K562 (cell line): ENCODE results near the gene SNX25. TPM values are rescaled to one million over a fixed set of nuclear protein-coding genes. Genes with fewer than 3 reads are reported as not detected.

Experiments used
- ATAC-seq: fragments of 200-7000 bp; cut with Tn5 transposase; 3 replicates; pipeline ENCODE4 v1.9.1; 2020; ENCODE audit warnings: moderate library complexity
- BruUV-seq: library from RNA; stranded (reverse); fragments of 400-500 nt; replicated peaks from 2 replicates; lab custom pipeline; 2021; lab: Mats Ljungman, UMichigan
- CTCF ChIA-PET: fragments of 300-600 bp; formaldehyde crosslinking; extraction: SDS; loops from one replicate; lab custom pipeline; 2021; ENCODE audit warnings: low intra/inter-chr PET ratio; lab: Yijun Ruan, JAX
- POLR2A ChIA-PET: fragments of 300-600, 350-650 bp; sonication (Branson Sonifier 250); formaldehyde crosslinking; extraction: SDS; loops from one replicate; lab custom pipeline; 2021; ENCODE audit warnings: antibody characterized with exemption, inconsistent platforms; lab: Yijun Ruan, JAX
- DNase-seq, 4 experiments: peaks; one replicate each; pipeline versions ENCODE4 v3.0.0 to v3.0.0-alpha.2; 2011 to 2018; ENCODE audit warnings: low spot score in 3 of 4, mixed read lengths in 3 of 4; ENCODE audit errors: extremely low read depth in 1 of 4
- FAIRE-seq: peaks from 2 replicates; lab custom pipeline; 2011; peaks lifted over from hg19 to GRCh38; lab: Jason Lieb, UNC
- H2AFZ ChIP-seq: 2 replicates; pipeline ENCODE4 v1.6.0; 2011; ENCODE audit warnings: low read depth, low read length, control low read depth, inconsistent platforms
- H3K27ac ChIP-seq: fragments of 200-600 bp; 3 replicates; pipeline ENCODE4 v1.8.0; 2011; ENCODE audit warnings: low read depth, mild to moderate bottlenecking, control low read depth, inconsistent platforms, low read length, moderate library complexity, mixed read lengths; ENCODE audit errors: extremely low read depth
- H3K27me3 ChIP-seq, 2 experiments: fragments of 300-600 bp in 1 of 2; 2 replicates in 1 of 2; 3 replicates in 1 of 2; pipeline versions ENCODE4 v1.6.0 to v1.8.0; 2011; ENCODE audit warnings: inconsistent platforms in 2 of 2, low read length in 2 of 2, mild to moderate bottlenecking in 1 of 2, mixed read lengths in 1 of 2, moderate library complexity in 1 of 2; ENCODE audit not compliant: control insufficient read depth in 2 of 2, insufficient read depth in 2 of 2
- H3K36me3 ChIP-seq: fragments of 300-600 bp; 3 replicates; pipeline ENCODE4 v1.8.0; 2011; ENCODE audit warnings: mild to moderate bottlenecking, low read length, inconsistent platforms; ENCODE audit not compliant: control insufficient read depth, insufficient read depth
- H3K4me1 ChIP-seq, 2 experiments: fragments of 200-600 bp in 1 of 2; replicated peaks in 1 of 2; 2 replicates in 1 of 2; 3 replicates in 1 of 2; pipeline versions ENCODE4 v1.5.1 to v1.8.0; 2011; ENCODE audit warnings: inconsistent platforms in 2 of 2, low read length in 2 of 2, mild to moderate bottlenecking in 1 of 2, mixed read lengths in 1 of 2, moderate library complexity in 1 of 2; ENCODE audit not compliant: control insufficient read depth in 2 of 2, insufficient read depth in 2 of 2
- H3K4me2 ChIP-seq: 2 replicates; pipeline ENCODE4 v1.6.1; 2011; ENCODE audit warnings: low read length, control low read depth, inconsistent platforms, mixed read lengths; ENCODE audit not compliant: insufficient read depth
- H3K4me3 ChIP-seq: fragments of 200-600 bp; sonication (generic), shearing (Covaris generic); 2 replicates; pipeline ENCODE4 v1.5.1; 2016; ENCODE audit warnings: control low read depth, inconsistent platforms
- H3K79me2 ChIP-seq: fragments of 200-600 bp; 3 replicates; pipeline ENCODE4 v1.8.0; 2011; ENCODE audit warnings: low read length, inconsistent platforms; ENCODE audit not compliant: control insufficient read depth, insufficient read depth
- H3K9ac ChIP-seq, 2 experiments: 2 replicates each; pipeline versions ENCODE4 v1.6.0 to v1.6.1; 2011; ENCODE audit warnings: low read depth in 2 of 2, low read length in 2 of 2, control low read depth in 1 of 2, inconsistent platforms in 1 of 2, mild to moderate bottlenecking in 1 of 2, mixed read lengths in 1 of 2; ENCODE audit not compliant: insufficient read depth in 1 of 2
- H3K9me1 ChIP-seq: one replicate; pipeline ENCODE4 v1.6.0; 2011; ENCODE audit warnings: inconsistent platforms, mild to moderate bottlenecking, low read length, moderate library complexity; ENCODE audit not compliant: control insufficient read depth, insufficient read depth
- H3K9me3 ChIP-seq: replicated peaks from 2 replicates; pipeline ENCODE4 v1.5.1; 2011; ENCODE audit warnings: low read depth, low read length, inconsistent platforms; ENCODE audit not compliant: control insufficient read depth, insufficient read depth
- H4K20me1 ChIP-seq: replicated peaks from 2 replicates; pipeline ENCODE4 v1.6.1; 2011; ENCODE audit warnings: low read length, inconsistent platforms, mixed read lengths; ENCODE audit not compliant: control insufficient read depth, insufficient read depth
- CBFA2T2 ChIP-seq: fragments of 450-650 bp; conservative IDR thresholded peaks from 2 replicates; pipeline ENCODE4 v1.6.1; 2017; ENCODE audit warnings: mild to moderate bottlenecking
- CBFB ChIP-seq: sonication (generic); formaldehyde crosslinking; IDR thresholded peaks from 2 replicates; pipeline ENCODE4 v1.4.0; 2020; ENCODE audit warnings: mild to moderate bottlenecking, missing genetic modification reagents
- CHD1 ChIP-seq: fragments of 200-600 bp; sonication (generic); IDR thresholded peaks from one replicate; pipeline ENCODE4 v1.6.1; 2012; ENCODE audit warnings: mild to moderate bottlenecking, moderate library complexity, low read length, inconsistent platforms
- HDAC2 ChIP-seq: fragments of 450-650 bp; IDR thresholded peaks from 2 replicates; pipeline ENCODE4 v1.6.1; 2016; ENCODE audit warnings: mild to moderate bottlenecking
- MNT ChIP-seq, 2 experiments: fragments of 450-650 bp; conservative IDR thresholded peaks; 2 replicates each; pipeline ENCODE4 v1.6.1; 2017; ENCODE audit warnings: mild to moderate bottlenecking in 2 of 2, moderate library complexity in 2 of 2
- TBP ChIP-seq: optimal IDR thresholded peaks from 2 replicates; pipeline ENCODE3; 2011; ENCODE audit warnings: low read depth, low read length, improper control_type of control experiment
- ZNF121 ChIP-seq: sonication (generic); formaldehyde crosslinking; conservative IDR thresholded peaks from 2 replicates; pipeline ENCODE4 v1.8.0; 2022; ENCODE audit warnings: missing genetic modification reagents
- ZNF280A ChIP-seq: fragments of 450-650 bp; IDR thresholded peaks from 2 replicates; pipeline ENCODE4 v1.6.1; 2018; ENCODE audit warnings: mild to moderate bottlenecking, low read depth; ENCODE audit not compliant: partially characterized antibody
- WGBS: fragments of 100-300 bp; shearing (Covaris generic); methylation state at CpG from one replicate; pipeline ENCODE4 v1.1.6; 2016; ENCODE audit warnings: low coverage, mixed read lengths; ENCODE audit not compliant: insufficient coverage; ENCODE audit errors: missing lambda C conversion rate; 5-methylcytosine and 5-hydroxymethylcytosine counted together
- in situ Hi-C: fragments of 300-500 bp; cut with MboI; formaldehyde crosslinking; loops from 4 replicates; pipeline ENCODE4 v1.15.0; 2018; ENCODE audit warnings: inconsistent platforms, mixed read lengths
- intact Hi-C: fragments of 100-400 bp; cut with micrococcal nuclease; formaldehyde crosslinking; loops from 2 replicates; pipeline ENCODE4 v1.14.2; 2022
- polyA plus RNA-seq, 8 experiments: library from polyadenylated mRNA; depleted of rRNA in 4 of 8; stranded (reverse) in 5 of 8; unstranded in 3 of 8; fragments of >200 nt; fragmentation: Nextera tagmentation in 2 of 8; fragmentation: Illumina TruSeq in 1 of 8; extraction: Ambion mirVana in 2 of 8; extraction: Trizol in 1 of 8; gene quantifications; 2 replicates each; pipeline versions ENCODE4 v1.2.1 to v1.2.3, GENCODE V29; 2011 to 2014; ENCODE audit warnings: inconsistent platforms in 1 of 8, missing spikeins in 1 of 8
- total RNA-seq, 7 experiments: library from RNA; depleted of rRNA in 6 of 7; stranded (reverse); fragments of >200 nt in 6 of 7; fragmentation: Illumina TruSeq in 2 of 7; extraction: Trizol in 2 of 7; gene quantifications; 2 replicates each; pipeline versions ENCODE4 v1.2.1 to v1.2.3, GENCODE V29; 2011 to 2021; ENCODE audit warnings: low replicate concordance in 1 of 7
- TF ChIP-seq, protein P1 (sequence below), 2 experiments: fragments of 450-650 bp; IDR thresholded peaks; 2 replicates each; pipeline ENCODE4 v1.6.1; 2018; ENCODE audit warnings: mild to moderate bottlenecking in 2 of 2, low read depth in 1 of 2; ENCODE audit not compliant: partially characterized antibody in 2 of 2

The SNX25 gene
- total and polyA plus RNA-seq, 9 of the 15 experiments (the other 6 are each of a cell fraction or from before 2014, with no cell fraction given): 2.5 to 23.4 (median 13.3) TPM

- no peak for TF ChIP-seq CBFB (CRISPR knock-in tag)
- peak; percentile 22 for TF ChIP-seq TBP
- no peak for TF ChIP-seq ZNF280A
- TF ChIP-seq MNT (conservative IDR thresholded peaks at IDR 0.05): 0 out of 4 replicates have a peak, but pooled peaks of 1 of the 2 experiments have one; percentile 19
- peak; percentile 93 for TF ChIP-seq ZNF121 (CRISPR knock-in tag)
- TF ChIP-seq, protein P1, sequence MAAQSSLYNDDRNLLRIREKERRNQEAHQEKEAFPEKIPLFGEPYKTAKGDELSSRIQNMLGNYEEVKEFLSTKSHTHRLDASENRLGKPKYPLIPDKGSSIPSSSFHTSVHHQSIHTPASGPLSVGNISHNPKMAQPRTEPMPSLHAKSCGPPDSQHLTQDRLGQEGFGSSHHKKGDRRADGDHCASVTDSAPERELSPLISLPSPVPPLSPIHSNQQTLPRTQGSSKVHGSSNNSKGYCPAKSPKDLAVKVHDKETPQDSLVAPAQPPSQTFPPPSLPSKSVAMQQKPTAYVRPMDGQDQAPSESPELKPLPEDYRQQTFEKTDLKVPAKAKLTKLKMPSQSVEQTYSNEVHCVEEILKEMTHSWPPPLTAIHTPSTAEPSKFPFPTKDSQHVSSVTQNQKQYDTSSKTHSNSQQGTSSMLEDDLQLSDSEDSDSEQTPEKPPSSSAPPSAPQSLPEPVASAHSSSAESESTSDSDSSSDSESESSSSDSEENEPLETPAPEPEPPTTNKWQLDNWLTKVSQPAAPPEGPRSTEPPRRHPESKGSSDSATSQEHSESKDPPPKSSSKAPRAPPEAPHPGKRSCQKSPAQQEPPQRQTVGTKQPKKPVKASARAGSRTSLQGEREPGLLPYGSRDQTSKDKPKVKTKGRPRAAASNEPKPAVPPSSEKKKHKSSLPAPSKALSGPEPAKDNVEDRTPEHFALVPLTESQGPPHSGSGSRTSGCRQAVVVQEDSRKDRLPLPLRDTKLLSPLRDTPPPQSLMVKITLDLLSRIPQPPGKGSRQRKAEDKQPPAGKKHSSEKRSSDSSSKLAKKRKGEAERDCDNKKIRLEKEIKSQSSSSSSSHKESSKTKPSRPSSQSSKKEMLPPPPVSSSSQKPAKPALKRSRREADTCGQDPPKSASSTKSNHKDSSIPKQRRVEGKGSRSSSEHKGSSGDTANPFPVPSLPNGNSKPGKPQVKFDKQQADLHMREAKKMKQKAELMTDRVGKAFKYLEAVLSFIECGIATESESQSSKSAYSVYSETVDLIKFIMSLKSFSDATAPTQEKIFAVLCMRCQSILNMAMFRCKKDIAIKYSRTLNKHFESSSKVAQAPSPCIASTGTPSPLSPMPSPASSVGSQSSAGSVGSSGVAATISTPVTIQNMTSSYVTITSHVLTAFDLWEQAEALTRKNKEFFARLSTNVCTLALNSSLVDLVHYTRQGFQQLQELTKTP (IDR thresholded peaks at IDR 0.05; ENCODE audit: low read depth in 1 of 2, partially characterized antibody in 2 of 2): peak in 1 of 2 experiments; percentile 51
- TF ChIP-seq HDAC2: 0 out of 2 replicates have a peak, but pooled peaks have one; percentile 14
- 0 out of 2 replicates have a peak, but pooled peaks have one; percentile 3 for TF ChIP-seq CBFA2T2
- peak; percentile 42 for TF ChIP-seq CHD1
- FAIRE-seq (no peak), DNase-seq (no peak), ATAC-seq (peak; percentile 25)
- H3K36me3 ChIP-seq: peaks cover 17% of the 10 kb centered on the region; the same call in 2 of the 3 replicates
- H3K9ac ChIP-seq: peak overlapping the region; percentile 93 to 97
- WGBS: 6% methylated on average over 8 of the region's 8 CpGs
- no peaks in the 10 kb centered on the region for H4K20me1 ChIP-seq
- peak overlapping the region; percentile 78 for H2AFZ ChIP-seq
- no peaks in the 10 kb centered on the region for H3K9me3 ChIP-seq
- H3K27ac ChIP-seq: peak overlapping the region; percentile 93
- H3K79me2 ChIP-seq: peaks cover 58% of the 10 kb centered on the region
- intact Hi-C loops (loop anchor here (2.0 to 5.0 kb wide), 3 partner anchors 94 to 249 kb away; partner anchors contain the start of gene LRP2BP), in situ Hi-C loops (loop anchor here (10.0 kb wide), 1 partner anchor 192 kb away; the partner anchor contains the start of genes ANKRD37 and LRP2BP)
- POLR2A ChIA-PET: interaction anchor here (1.1 to 1.6 kb wide), 3 partner anchors 10 to 16 kb away, joined by 3 to 9 read pairs (median 5); no protein-coding TSS in a partner anchor
- peak overlapping the region; percentile 87 for H3K4me2 ChIP-seq
- TSS peak; percentile 66 for BruUV-seq
- peak overlapping the region; percentile 70 for H3K4me3 ChIP-seq
- CTCF ChIA-PET: no interaction called here
- H3K4me1 ChIP-seq: peaks cover 20% of the 10 kb centered on the region in 2 experiments
- no peaks in the 10 kb centered on the region for H3K9me1 ChIP-seq
- no peaks in the 10 kb centered on the region for H3K27me3 ChIP-seq
These were observed 6.4 kb upstream of the SNX25 start for GRCh38 chr4:185202984-185203485.
